Smooth muscle cell (in vitro differentiated cells): ENCODE data around the gene ODAD3. TPM values are rescaled to one million over a fixed set of nuclear protein-coding genes. Genes with fewer than 3 reads are reported as not detected.

Source experiments
- DNase-seq: peaks from one replicate; lab custom pipeline; 2025; ENCODE audit not compliant: unreplicated experiment; lab: John Stamatoyannopoulos, UW
- H2AFZ ChIP-seq: fragments of 200-600 bp; sonication (generic); 2 replicates; pipeline ENCODE4 v1.6.0; 2016; ENCODE audit warnings: antibody characterized with exemption, low read depth, mild to moderate bottlenecking
- H3F3A ChIP-seq: fragments of 200-600 bp; sonication (generic); 2 replicates; pipeline ENCODE4 v1.6.0; 2017; ENCODE audit warnings: antibody characterized with exemption, low read depth
- H3K27ac ChIP-seq: fragments of 200-600 bp; sonication (generic); 2 replicates; pipeline ENCODE4 v1.5.1; 2016; ENCODE audit warnings: low read depth, mild to moderate bottlenecking
- H3K27me3 ChIP-seq: fragments of 200-600 bp; sonication (generic); 2 replicates; pipeline ENCODE4 v1.6.1; 2016; ENCODE audit warnings: low read depth, mild to moderate bottlenecking
- H3K36me3 ChIP-seq: fragments of 200-600 bp; sonication (generic); 2 replicates; pipeline ENCODE4 v1.5.1; 2016; ENCODE audit warnings: low read depth
- H3K4me1 ChIP-seq: fragments of 200-600 bp; sonication (generic); 2 replicates; pipeline ENCODE4 v1.5.1; 2016; ENCODE audit warnings: low read depth
- H3K4me2 ChIP-seq: fragments of 200-600 bp; sonication (generic); 2 replicates; pipeline ENCODE4 v1.6.0; 2016; ENCODE audit warnings: mild to moderate bottlenecking
- H3K4me3 ChIP-seq: fragments of 200-600 bp; sonication (generic); 2 replicates; pipeline ENCODE4 v1.5.1; 2016; ENCODE audit warnings: mild to moderate bottlenecking
- H3K79me2 ChIP-seq: fragments of 200-600 bp; sonication (generic); 2 replicates; pipeline ENCODE4 v1.6.0; 2016; ENCODE audit warnings: low read depth, mild to moderate bottlenecking
- H3K9ac ChIP-seq: fragments of 200-600 bp; sonication (generic); 2 replicates; pipeline ENCODE4 v1.6.0; 2016; ENCODE audit warnings: low read depth
- H3K9me3 ChIP-seq: fragments of 200-600 bp; sonication (generic); replicated peaks from 2 replicates; pipeline ENCODE4 v1.5.1; 2016; ENCODE audit warnings: low read depth
- H4K20me1 ChIP-seq: fragments of 200-600 bp; sonication (generic); 2 replicates; pipeline ENCODE4 v1.6.0; 2016; ENCODE audit warnings: low read depth
- CTCF ChIP-seq: fragments of 200-600 bp; sonication (generic); IDR thresholded peaks from 2 replicates; pipeline ENCODE4 v1.5.1; 2017; ENCODE audit warnings: borderline replicate concordance, mild to moderate bottlenecking, antibody characterized with exemption; ENCODE audit not compliant: insufficient read depth, poor library complexity, severe bottlenecking
- WGBS: methylation state at CpG from one replicate; pipeline ENCODE4 v1.1.7; 2016; ENCODE audit warnings: low lambda C conversion rate; 5-methylcytosine and 5-hydroxymethylcytosine counted together
- polyA plus RNA-seq: library from polyadenylated mRNA; unstranded; fragments of >200 nt; fragmentation: Nextera tagmentation; extraction: Ambion mirVana; gene quantifications from 2 replicates; pipeline ENCODE4 v1.2.1, GENCODE V29; 2016
- total RNA-seq: library from RNA; depleted of rRNA; stranded (reverse); fragments of >200 nt; gene quantifications from 2 replicates; pipeline ENCODE4 v1.2.3, GENCODE V29; 2014

The ODAD3 gene
- total and polyA plus RNA-seq, 2 experiments from 2014 or later: 5.1 TPM; not detected in 1

- Histone ChIP-seq H3K9ac (no peak overlapping the region), H3F3A (no peaks in the 10 kb centered on the region), H3K4me3 (no peak overlapping the region), H3K27me3 (no peaks in the 10 kb centered on the region), H3K27ac (no peak overlapping the region), H3K36me3 (no peaks in the 10 kb centered on the region), H3K4me1 (no peaks in the 10 kb centered on the region), H2AFZ (no peak overlapping the region), H3K79me2 (no peaks in the 10 kb centered on the region), H3K4me2 (no peak overlapping the region), H4K20me1 (no peaks in the 10 kb centered on the region), H3K9me3 (no peaks in the 10 kb centered on the region)
- no peak for DNase-seq
- 66% methylated on average over 31 of the region's 44 CpGs for WGBS
- peak; percentile 6 for TF ChIP-seq CTCF
These were observed 28.9 kb downstream of the ODAD3 start for GRCh38 chr19:11405846-11406643.

- Histone ChIP-seq H3K4me1 (no peaks in the 10 kb centered on the region), H3K4me3 (no peak overlapping the region), H3F3A (no peaks in the 10 kb centered on the region), H3K79me2 (no peaks in the 10 kb centered on the region), H3K27ac (no peak overlapping the region), H3K9ac (no peak overlapping the region), H2AFZ (no peak overlapping the region), H3K4me2 (no peak overlapping the region), H3K27me3 (no peaks in the 10 kb centered on the region), H4K20me1 (no peaks in the 10 kb centered on the region), H3K36me3 (no peaks in the 10 kb centered on the region), H3K9me3 (no peaks in the 10 kb centered on the region)
- no peak for TF ChIP-seq CTCF
- DNase-seq: no peak
- 84% methylated on average over 9 of the region's 9 CpGs for WGBS
These were observed 30.2 kb downstream of the ODAD3 start for GRCh38 chr19:11404588-11405222.

GRCh38 chr19:11401808-11402543 lies 32.9 kb downstream of the ODAD3 start:
- Histone ChIP-seq H3K4me3 (no peak overlapping the region), H2AFZ (no peak overlapping the region), H3K36me3 (no peaks in the 10 kb centered on the region), H4K20me1 (no peaks in the 10 kb centered on the region), H3K9ac (no peak overlapping the region), H3K9me3 (no peaks in the 10 kb centered on the region), H3K79me2 (no peaks in the 10 kb centered on the region), H3K27ac (no peak overlapping the region), H3K4me2 (no peak overlapping the region), H3K27me3 (no peaks in the 10 kb centered on the region), H3F3A (no peaks in the 10 kb centered on the region), H3K4me1 (no peaks in the 10 kb centered on the region)
- no peak for DNase-seq
- WGBS: 98% methylated on average over 6 of the region's 9 CpGs
- TF ChIP-seq CTCF: no peak
